GM18867 (cell line): ENCODE data around the gene FMN2.
"Not testable (repeated sequence)": the region's sequence is repeated elsewhere in the genome, so short reads cannot be mapped to it uniquely, and the experiment has no call there.

Source experiments
- ATAC-seq: cut with Tn5 transposase; IDR thresholded peaks from one replicate; pipeline ENCODE4 v1.9.1; 2021; ENCODE audit warnings: mild to moderate bottlenecking, moderate library complexity; ENCODE audit not compliant: unreplicated experiment

Gene FMN2

GRCh38 chr1:240244968-240245628 lies 153.4 kb downstream of the FMN2 start:
- ATAC-seq = no peak

GRCh38 chr1:240245629-240246020 lies 153.9 kb downstream of the FMN2 start:
- ATAC-seq = no peak

GRCh38 chr1:240247899-240248298 lies 156.2 kb downstream of the FMN2 start:
- no peak for ATAC-seq

GRCh38 chr1:240254006-240254405 lies 162.3 kb downstream of the FMN2 start:
- ATAC-seq = no peak

GRCh38 chr1:240254778-240255291 lies 163.2 kb downstream of the FMN2 start:
- ATAC-seq = no peak

- ATAC-seq = no peak
These were observed 164.2 kb downstream of the FMN2 start for GRCh38 chr1:240255922-240256321.

GRCh38 chr1:240256836-240257503 lies 165.3 kb downstream of the FMN2 start:
- ATAC-seq = no peak

- ATAC-seq = no peak
These were observed 167.2 kb downstream of the FMN2 start for GRCh38 chr1:240258910-240259309.

- not testable (repeated sequence) for ATAC-seq
These were observed 172.8 kb downstream of the FMN2 start for GRCh38 chr1:240264494-240264893.

- ATAC-seq = no peak
These were observed 179.4 kb downstream of the FMN2 start for GRCh38 chr1:240271081-240271480.

GRCh38 chr1:240274569-240274968 lies 182.9 kb downstream of the FMN2 start:
- ATAC-seq = no peak

GRCh38 chr1:240275219-240275618 lies 183.5 kb downstream of the FMN2 start:
- not testable (repeated sequence) for ATAC-seq

- ATAC-seq = no peak
These were observed 186.4 kb downstream of the FMN2 start for GRCh38 chr1:240278082-240278481.

- ATAC-seq = no peak
These were observed 189.1 kb downstream of the FMN2 start for GRCh38 chr1:240280560-240281322.

GRCh38 chr1:240282061-240282830 lies 190.6 kb downstream of the FMN2 start:
- ATAC-seq = no peak

GRCh38 chr1:240284656-240285414 lies 193.2 kb downstream of the FMN2 start:
- ATAC-seq = no peak

GRCh38 chr1:240285540-240285939 lies 193.9 kb downstream of the FMN2 start:
- no peak for ATAC-seq

- ATAC-seq = no peak
These were observed 196.0 kb downstream of the FMN2 start for GRCh38 chr1:240287722-240288121.

- no peak for ATAC-seq
These were observed 202.0 kb downstream of the FMN2 start for GRCh38 chr1:240293706-240294105.

GRCh38 chr1:240294566-240294965 lies 202.9 kb downstream of the FMN2 start:
- no peak for ATAC-seq
